ENCODE results near the gene RECQL5.
A peak's percentile ranks its signal among the peaks of the same experiment; 100 is the strongest.

The RECQL5 gene

DNA sequence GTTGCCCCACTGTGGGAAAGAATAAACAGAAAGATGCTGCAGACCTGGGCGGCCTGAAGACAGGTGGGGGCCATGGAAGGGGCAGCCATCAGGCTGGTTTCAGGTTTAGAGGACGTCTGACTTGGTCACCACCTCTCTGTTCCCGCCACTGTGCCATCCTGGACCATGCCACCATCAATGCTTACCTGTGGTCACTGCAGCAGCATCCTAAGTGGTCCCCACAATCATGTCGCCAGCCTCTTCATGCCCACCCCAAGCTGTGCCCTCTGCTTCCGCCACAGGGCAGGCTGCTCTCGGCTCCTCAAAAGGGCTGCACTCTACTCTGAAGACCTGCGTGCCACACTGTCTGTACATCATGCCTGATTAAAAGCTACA lies 23.3 kb downstream of the RECQL5 start:
- Histone ChIP-seq H3K4me1 (ENCODE audit: control insufficient read depth, insufficient read depth, low read depth, low read length) (peaks cover 30% of the 10 kb centered on the region), H4K8ac (ENCODE audit: low read length) (no peak overlapping the region), H3K4me2 (ENCODE audit: low read length, poor library complexity, severe bottlenecking) (no peak overlapping the region), H3K14ac (ENCODE audit: low read length in 2 of 2) (no peak overlapping the region), H2BK5ac (ENCODE audit: low read depth, low read length, poor library complexity, severe bottlenecking) (no peak overlapping the region), H3K9ac (ENCODE audit: low read length) (no peak overlapping the region), H3K23ac (ENCODE audit: low read length in 2 of 2) (no peak overlapping the region), H3K27me3 (ENCODE audit: control insufficient read depth in 1 of 2, insufficient read depth in 1 of 2, low read length in 2 of 2) (no peaks in the 10 kb centered on the region), H3K9me3 (ENCODE audit: control insufficient read depth, low read length) (no peaks in the 10 kb centered on the region), H3K18ac (ENCODE audit: low read depth in 1 of 2, low read length in 2 of 2) (no peak overlapping the region), H3K79me1 (replicated peaks; ENCODE audit: low read length, poor library complexity, severe bottlenecking) (peaks cover 15% of the 10 kb centered on the region), H2AK5ac (ENCODE audit: low read length, severe bottlenecking) (peak overlapping the region; percentile 71), H3K4me3 (ENCODE audit: insufficient read depth in 1 of 2, low read depth in 1 of 2, low read length in 2 of 2) (no peak overlapping the region), H4K91ac (ENCODE audit: low read length) (no peak overlapping the region), H2BK15ac (ENCODE audit: low read depth, poor library complexity, severe bottlenecking) (no peak overlapping the region), H3K4ac (ENCODE audit: low read depth in 1 of 2, low read length in 2 of 2) (no peak overlapping the region), H3K27ac (ENCODE audit: low read length, poor library complexity, severe bottlenecking) (no peak overlapping the region), H2BK12ac (ENCODE audit: low read length in 2 of 2) (no peak overlapping the region), H2BK120ac (ENCODE audit: low read depth, low read length) (no peak overlapping the region), H2AFZ (ENCODE audit: low read depth, low read length) (no peak overlapping the region), H3K36me3 (ENCODE audit: control insufficient read depth in 1 of 2, insufficient read depth in 2 of 2, low read depth in 1 of 2, low read length in 2 of 2) (peaks cover 14 to 40% of the 10 kb centered on the region in 2 experiments)
- 93% methylated on average over 7 of the region's 7 CpGs for WGBS
- no peak for DNase-seq

DNA sequence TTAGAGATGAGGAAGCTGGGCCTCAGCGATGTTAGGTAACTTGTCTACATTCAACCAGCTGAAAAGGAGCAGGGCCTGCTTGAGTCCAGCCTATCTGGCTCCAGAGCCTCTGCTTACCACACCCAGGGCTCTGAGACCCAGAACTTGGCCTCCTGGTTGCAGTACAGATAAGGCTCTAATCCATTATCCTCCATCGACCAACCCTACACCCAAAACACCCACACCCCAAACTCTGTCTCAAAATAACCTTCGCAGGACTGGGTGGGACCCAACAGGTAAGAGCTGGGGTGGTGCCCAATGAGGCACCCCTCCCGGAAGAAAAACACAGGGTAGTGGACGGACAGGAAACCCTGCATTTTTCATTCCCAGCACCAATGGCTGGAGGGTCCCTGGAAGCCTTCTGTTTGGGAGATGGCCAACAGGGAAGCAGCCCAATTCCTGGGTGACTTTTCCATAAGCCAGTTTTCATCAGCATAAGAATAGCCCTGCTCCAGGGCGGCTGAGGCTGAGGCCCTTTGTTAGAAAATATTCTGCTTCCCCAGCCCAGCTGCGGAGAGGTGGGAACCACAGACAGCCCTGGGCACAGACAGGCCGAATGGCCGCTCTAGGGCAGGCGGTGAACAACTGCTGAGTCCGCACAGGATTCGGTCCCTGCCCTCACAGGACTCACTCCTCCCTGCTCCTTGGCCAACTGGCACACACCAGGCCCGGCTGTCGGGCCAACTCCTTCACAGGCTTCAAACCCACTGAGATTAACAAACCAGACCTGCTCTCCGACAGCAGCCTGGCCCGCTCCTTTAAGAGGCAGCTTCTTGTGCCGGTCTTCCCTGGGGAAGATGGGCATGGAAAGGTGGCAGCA lies 23.9 kb downstream of the RECQL5 start:
- no peaks in the 10 kb centered on the region for H3K27me3 ChIP-seq (ENCODE audit: control insufficient read depth in 1 of 2, insufficient read depth in 1 of 2, low read length in 2 of 2)
- no peak overlapping the region for H3K4ac ChIP-seq (ENCODE audit: low read depth in 1 of 2, low read length in 2 of 2)
- H2BK120ac ChIP-seq (ENCODE audit: low read depth, low read length) = no peak overlapping the region
- 94% methylated on average over 17 of the region's 17 CpGs for WGBS
- no peak for DNase-seq
- no peak overlapping the region for H3K18ac ChIP-seq (ENCODE audit: low read depth in 1 of 2, low read length in 2 of 2)
- peaks cover 12 to 40% of the 10 kb centered on the region in 2 experiments for H3K36me3 ChIP-seq (ENCODE audit: control insufficient read depth in 1 of 2, insufficient read depth in 2 of 2, low read depth in 1 of 2, low read length in 2 of 2)
- H2AFZ ChIP-seq (ENCODE audit: low read depth, low read length) = no peak overlapping the region
- H2BK12ac ChIP-seq (ENCODE audit: low read length in 2 of 2) = no peak overlapping the region
- no peak overlapping the region for H3K4me2 ChIP-seq (ENCODE audit: low read length, poor library complexity, severe bottlenecking)
- H4K8ac ChIP-seq (ENCODE audit: low read length) = no peak overlapping the region
- no peak overlapping the region for H3K4me3 ChIP-seq (ENCODE audit: insufficient read depth in 1 of 2, low read depth in 1 of 2, low read length in 2 of 2)
- H3K9me3 ChIP-seq (ENCODE audit: control insufficient read depth, low read length) = no peaks in the 10 kb centered on the region
- no peak overlapping the region for H3K27ac ChIP-seq (ENCODE audit: low read length, poor library complexity, severe bottlenecking)
- H3K14ac ChIP-seq (ENCODE audit: low read length in 2 of 2) = no peak overlapping the region
- H4K91ac ChIP-seq (ENCODE audit: low read length) = no peak overlapping the region
- H3K4me1 ChIP-seq (ENCODE audit: control insufficient read depth, insufficient read depth, low read depth, low read length) = peaks cover 30% of the 10 kb centered on the region
- H2BK5ac ChIP-seq (ENCODE audit: low read depth, low read length, poor library complexity, severe bottlenecking) = no peak overlapping the region
- H2BK15ac ChIP-seq (ENCODE audit: low read depth, poor library complexity, severe bottlenecking) = no peak overlapping the region
- no peak overlapping the region for H3K23ac ChIP-seq (ENCODE audit: low read length in 2 of 2)
- peak overlapping the region; percentile 71 for H2AK5ac ChIP-seq (ENCODE audit: low read length, severe bottlenecking)
- peaks cover 15% of the 10 kb centered on the region for H3K79me1 ChIP-seq (replicated peaks; ENCODE audit: low read length, poor library complexity, severe bottlenecking)
- H3K9ac ChIP-seq (ENCODE audit: low read length) = no peak overlapping the region

DNA sequence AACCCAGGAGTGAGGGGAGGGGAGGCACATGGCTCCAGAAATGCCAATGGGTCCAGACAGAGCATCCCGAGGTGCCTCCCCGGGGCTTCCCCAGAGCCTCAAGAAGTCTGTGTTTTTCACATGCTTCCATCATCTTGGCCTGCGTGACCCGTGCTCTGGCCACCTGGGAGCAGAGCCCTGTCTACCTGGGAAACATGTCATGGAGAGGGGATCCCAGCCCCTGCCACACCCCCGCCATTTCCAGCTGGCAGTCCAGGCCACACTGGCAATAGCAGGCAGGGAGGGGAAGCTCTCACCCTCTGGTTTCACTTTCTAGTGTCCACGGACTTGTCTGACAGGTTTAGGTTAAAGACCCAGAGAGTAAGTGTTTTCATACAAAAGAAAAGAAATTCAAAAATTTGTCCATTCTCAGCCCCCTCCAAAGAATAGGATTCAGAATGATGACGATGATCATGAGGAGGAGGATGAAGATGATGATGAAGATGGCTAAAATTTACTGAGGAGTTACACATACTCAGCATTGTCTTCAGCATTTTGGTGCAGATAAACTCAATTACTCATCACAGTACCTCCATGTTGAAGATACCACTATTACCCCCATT lies 24.7 kb downstream of the RECQL5 start:
- Histone ChIP-seq H3K4ac (ENCODE audit: low read depth in 1 of 2, low read length in 2 of 2) (no peak overlapping the region), H4K8ac (ENCODE audit: low read length) (no peak overlapping the region), H2BK12ac (ENCODE audit: low read length in 2 of 2) (no peak overlapping the region), H3K4me3 (ENCODE audit: insufficient read depth in 1 of 2, low read depth in 1 of 2, low read length in 2 of 2) (no peak overlapping the region), H3K36me3 (ENCODE audit: control insufficient read depth in 1 of 2, insufficient read depth in 2 of 2, low read depth in 1 of 2, low read length in 2 of 2) (peaks cover 10 to 43% of the 10 kb centered on the region in 2 experiments), H2BK5ac (ENCODE audit: low read depth, low read length, poor library complexity, severe bottlenecking) (no peak overlapping the region), H2AFZ (ENCODE audit: low read depth, low read length) (no peak overlapping the region), H3K27me3 (ENCODE audit: control insufficient read depth in 1 of 2, insufficient read depth in 1 of 2, low read length in 2 of 2) (no peaks in the 10 kb centered on the region), H2AK5ac (ENCODE audit: low read length, severe bottlenecking) (peak overlapping the region; percentile 82), H2BK15ac (ENCODE audit: low read depth, poor library complexity, severe bottlenecking) (no peak overlapping the region), H3K9me3 (ENCODE audit: control insufficient read depth, low read length) (no peaks in the 10 kb centered on the region), H3K4me1 (ENCODE audit: control insufficient read depth, insufficient read depth, low read depth, low read length) (peaks cover 30% of the 10 kb centered on the region), H3K18ac (ENCODE audit: low read depth in 1 of 2, low read length in 2 of 2) (no peak overlapping the region), H3K14ac (ENCODE audit: low read length in 2 of 2) (no peak overlapping the region), H3K9ac (ENCODE audit: low read length) (no peak overlapping the region), H3K23ac (ENCODE audit: low read length in 2 of 2) (no peak overlapping the region), H2BK120ac (ENCODE audit: low read depth, low read length) (no peak overlapping the region), H3K27ac (ENCODE audit: low read length, poor library complexity, severe bottlenecking) (no peak overlapping the region), H3K79me1 (replicated peaks; ENCODE audit: low read length, poor library complexity, severe bottlenecking) (peaks cover 12% of the 10 kb centered on the region), H3K4me2 (ENCODE audit: low read length, poor library complexity, severe bottlenecking) (no peak overlapping the region), H4K91ac (ENCODE audit: low read length) (no peak overlapping the region)
- WGBS = 97% methylated on average over 5 of the region's 7 CpGs
- no peak for DNase-seq

DNA sequence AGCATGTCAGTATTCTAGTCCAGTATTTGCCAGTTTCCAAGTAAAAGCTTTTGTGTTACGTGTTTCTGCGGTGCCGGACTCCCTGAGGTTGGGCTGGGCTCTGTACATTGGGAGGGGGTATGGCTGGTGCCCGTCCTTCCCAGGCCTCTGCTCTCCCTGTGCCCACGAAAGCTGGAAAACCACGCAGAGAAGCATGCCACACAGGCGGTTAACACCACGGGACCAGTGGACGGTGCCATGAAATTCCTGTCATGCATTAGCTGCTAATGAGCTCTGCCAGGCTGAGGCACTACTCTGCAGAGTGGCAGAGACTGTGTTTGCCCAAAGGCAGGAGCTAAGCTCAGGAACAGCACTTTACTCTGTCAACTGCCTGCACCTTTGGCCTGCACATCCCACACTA lies 25.6 kb downstream of the RECQL5 start:
- no peaks in the 10 kb centered on the region for H3K9me3 ChIP-seq (ENCODE audit: control insufficient read depth, low read length)
- DNase-seq = no peak

More for the DNA sequence above, 25.6 kb downstream of the RECQL5 start:
- H3K4me1 ChIP-seq (ENCODE audit: control insufficient read depth, insufficient read depth, low read depth, low read length) = peaks cover 27% of the 10 kb centered on the region
- no peak overlapping the region for H4K8ac ChIP-seq (ENCODE audit: low read length)
- H3K23ac ChIP-seq (ENCODE audit: low read length in 2 of 2) = no peak overlapping the region
- no peak overlapping the region for H3K4ac ChIP-seq (ENCODE audit: low read depth in 1 of 2, low read length in 2 of 2)
- no peak overlapping the region for H3K14ac ChIP-seq (ENCODE audit: low read length in 2 of 2)
- H3K9ac ChIP-seq (ENCODE audit: low read length) = no peak overlapping the region
- no peak overlapping the region for H3K18ac ChIP-seq (ENCODE audit: low read depth in 1 of 2, low read length in 2 of 2)
- no peak overlapping the region for H3K27ac ChIP-seq (ENCODE audit: low read length, poor library complexity, severe bottlenecking)
- H3K27me3 ChIP-seq (ENCODE audit: control insufficient read depth in 1 of 2, insufficient read depth in 1 of 2, low read length in 2 of 2) = no peaks in the 10 kb centered on the region
- no peak overlapping the region for H2BK12ac ChIP-seq (ENCODE audit: low read length in 2 of 2)
- H3K36me3 ChIP-seq (ENCODE audit: control insufficient read depth in 1 of 2, insufficient read depth in 2 of 2, low read depth in 1 of 2, low read length in 2 of 2) = peaks cover 7 to 45% of the 10 kb centered on the region in 2 experiments
- WGBS = 91% methylated on average over 9 of the region's 9 CpGs
- no peak overlapping the region for H3K4me3 ChIP-seq (ENCODE audit: insufficient read depth in 1 of 2, low read depth in 1 of 2, low read length in 2 of 2)
- peak overlapping the region; percentile 3 for H2AK5ac ChIP-seq (ENCODE audit: low read length, severe bottlenecking)
- no peak overlapping the region for H2BK5ac ChIP-seq (ENCODE audit: low read depth, low read length, poor library complexity, severe bottlenecking)
- H3K4me2 ChIP-seq (ENCODE audit: low read length, poor library complexity, severe bottlenecking) = no peak overlapping the region
- no peak overlapping the region for H2BK120ac ChIP-seq (ENCODE audit: low read depth, low read length)
- H4K91ac ChIP-seq (ENCODE audit: low read length) = no peak overlapping the region
- no peak overlapping the region for H2BK15ac ChIP-seq (ENCODE audit: low read depth, poor library complexity, severe bottlenecking)
- H3K79me1 ChIP-seq (replicated peaks; ENCODE audit: low read length, poor library complexity, severe bottlenecking) = peaks cover 9% of the 10 kb centered on the region
- no peak overlapping the region for H2AFZ ChIP-seq (ENCODE audit: low read depth, low read length)
